Activated CD4-positive, alpha-beta T cell treated with anti-CD3 and anti-CD28 coated beads, Interleukin-2, amount 50 U/mL, for 24 hours (primary cell): ENCODE data around the gene WDR27.
"Not testable (repeated sequence)": the region's sequence is repeated elsewhere in the genome, so short reads cannot be mapped to it uniquely, and the experiment has no call there.

Experiments used
- DNase-seq, 2 donors: peaks; one replicate each; pipeline ENCODE4 v3.0.0-alpha.2; 2020; ENCODE audit warnings: low read depth in 1 of 2, low spot score in 1 of 2

Gene WDR27

GRCh38 chr6:169491482-169491881, 210.3 kb downstream of the WDR27 start:
- no peak for DNase-seq

GRCh38 chr6:169490830-169491229, 211.0 kb downstream of the WDR27 start:
- no peak for DNase-seq

GRCh38 chr6:169490246-169490641, 211.6 kb downstream of the WDR27 start:
- DNase-seq: no peak

- DNase-seq: no peak
Measured at GRCh38 chr6:169489563-169490245, 212.1 kb downstream of the WDR27 start.

- no peak for DNase-seq
Measured at GRCh38 chr6:169487579-169488436, 214.0 kb downstream of the WDR27 start.

GRCh38 chr6:169479783-169480495, 221.9 kb downstream of the WDR27 start:
- no peak for DNase-seq

GRCh38 chr6:169474362-169474761, 227.5 kb downstream of the WDR27 start:
- no peak for DNase-seq

GRCh38 chr6:169473663-169474062, 228.2 kb downstream of the WDR27 start:
- no peak for DNase-seq

GRCh38 chr6:169472786-169473416, 228.9 kb downstream of the WDR27 start:
- no peak for DNase-seq

- DNase-seq: no peak
Measured at GRCh38 chr6:169470790-169471189, 231.0 kb downstream of the WDR27 start.

- DNase-seq: no peak
Measured at GRCh38 chr6:169469028-169469427, 232.8 kb downstream of the WDR27 start.

- DNase-seq: not testable (repeated sequence)
Measured at GRCh38 chr6:169467755-169468154, 234.1 kb downstream of the WDR27 start.

GRCh38 chr6:169466256-169466655, 235.6 kb downstream of the WDR27 start:
- not testable (repeated sequence) for DNase-seq

GRCh38 chr6:169457762-169458161, 244.1 kb downstream of the WDR27 start:
- no peak for DNase-seq

GRCh38 chr6:169456840-169457239, 245.0 kb downstream of the WDR27 start:
- no peak for DNase-seq

GRCh38 chr6:169455470-169455869, 246.4 kb downstream of the WDR27 start:
- DNase-seq: no peak

- no peak for DNase-seq
Measured at GRCh38 chr6:169454872-169455204, 247.0 kb downstream of the WDR27 start.

- no peak for DNase-seq
Measured at GRCh38 chr6:169454204-169454871, 247.5 kb downstream of the WDR27 start.

GRCh38 chr6:169452869-169453620, 248.8 kb downstream of the WDR27 start:
- no peak for DNase-seq
